CD14-positive monocyte (primary cell): ENCODE results near the gene TGDS. TPM values are rescaled to one million over a fixed set of nuclear protein-coding genes. Genes with fewer than 3 reads are reported as not detected.
A peak's percentile ranks its signal among the peaks of the same experiment; 100 is the strongest.

ENCODE experiments used
- DNase-seq, 3 donors: peaks; one replicate each; pipeline ENCODE4 v3.0.0-alpha.2; 2011 to 2022
- H2AFZ ChIP-seq: 2 replicates; pipeline ENCODE4 v1.6.0; 2012; ENCODE audit warnings: mild to moderate bottlenecking, low read depth, low read length, inconsistent platforms; ENCODE audit not compliant: insufficient read depth, poor library complexity, severe bottlenecking
- H3K27ac ChIP-seq, 2 donors: 1 replicate in 1 of 2; 2 replicates in 1 of 2; pipeline ENCODE4 v1.5.1; 2012 to 2013; ENCODE audit warnings: low read length in 2 of 2, control low read depth in 1 of 2, inconsistent platforms in 1 of 2, low read depth in 1 of 2, mild to moderate bottlenecking in 1 of 2
- H3K27me3 ChIP-seq, 2 donors: one replicate each; pipeline versions ENCODE4 v1.6.0 to v1.6.1; 2011 to 2013; ENCODE audit warnings: low read length in 2 of 2; ENCODE audit not compliant: control insufficient read depth in 2 of 2, insufficient read depth in 2 of 2
- H3K36me3 ChIP-seq, 2 donors: replicated peaks in 1 of 2; 1 replicate in 1 of 2; 2 replicates in 1 of 2; pipeline versions ENCODE4 v1.5.1 to v1.6.1; 2012 to 2013; ENCODE audit warnings: low read length in 2 of 2, control low read depth in 1 of 2, inconsistent platforms in 1 of 2, mild to moderate bottlenecking in 1 of 2; ENCODE audit not compliant: insufficient read depth in 2 of 2, control insufficient read depth in 1 of 2
- H3K4me1 ChIP-seq, 2 donors: 1 replicate in 1 of 2; 2 replicates in 1 of 2; pipeline versions ENCODE4 v1.5.1 to v1.6.1; 2012 to 2013; ENCODE audit warnings: low read length in 2 of 2, control low read depth in 1 of 2, inconsistent platforms in 1 of 2, mild to moderate bottlenecking in 1 of 2, moderate library complexity in 1 of 2; ENCODE audit not compliant: insufficient read depth in 2 of 2, control insufficient read depth in 1 of 2
- H3K4me2 ChIP-seq: replicated peaks from 2 replicates; pipeline ENCODE3; 2012; ENCODE audit warnings: low read length, moderate library complexity, mild to moderate bottlenecking; ENCODE audit not compliant: poor library complexity, severe bottlenecking; ENCODE audit errors: extremely low read depth
- H3K4me3 ChIP-seq, 3 experiments: fragments of 200-600 bp in 1 of 3; sonication (generic) in 1 of 3; replicated peaks in 1 of 3; 1 replicate in 2 of 3; 2 replicates in 1 of 3; pipeline ENCODE4 v1.5.1; 2011 to 2013; ENCODE audit warnings: low read length in 3 of 3, mild to moderate bottlenecking in 3 of 3, control low read depth in 2 of 3, low read depth in 2 of 3, inconsistent platforms in 1 of 3, moderate library complexity in 1 of 3
- H3K79me2 ChIP-seq: 2 replicates; pipeline ENCODE4 v1.6.0; 2012; ENCODE audit warnings: mild to moderate bottlenecking, control low read depth, inconsistent platforms, low read length, moderate library complexity; ENCODE audit not compliant: insufficient read depth
- H3K9ac ChIP-seq: 2 replicates; pipeline ENCODE4 v1.6.0; 2017; ENCODE audit warnings: low read length, mild to moderate bottlenecking; ENCODE audit not compliant: insufficient read depth, poor library complexity, severe bottlenecking
- H3K9me3 ChIP-seq, 2 donors: replicated peaks in 1 of 2; 1 replicate in 1 of 2; 2 replicates in 1 of 2; pipeline versions ENCODE4 v1.5.1 to v1.6.1; 2012 to 2013; ENCODE audit warnings: low read length in 2 of 2, control low read depth in 1 of 2; ENCODE audit not compliant: control insufficient read depth in 1 of 2, insufficient read depth in 1 of 2
- H4K20me1 ChIP-seq: 2 replicates; pipeline ENCODE4 v1.6.0; 2012; ENCODE audit warnings: mild to moderate bottlenecking, low read length, control low read depth, moderate library complexity; ENCODE audit not compliant: insufficient read depth
- H3K27ac Mint-ChIP-seq, 7 donors: one replicate each; pipeline ENCODE4 v1.8.0; 2020; ENCODE audit warnings: mild to moderate bottlenecking in 7 of 7, mixed read lengths in 7 of 7, moderate library complexity in 6 of 7, inconsistent platforms in 2 of 7
- H3K27me3 Mint-ChIP-seq, 3 donors: one replicate each; pipeline ENCODE4 v1.8.0; 2021 to 2022; ENCODE audit warnings: low read depth in 3 of 3, mild to moderate bottlenecking in 3 of 3, mixed read lengths in 3 of 3, moderate library complexity in 3 of 3, inconsistent platforms in 1 of 3
- H3K36me3 Mint-ChIP-seq, 2 donors: one replicate each; pipeline ENCODE4 v1.8.0; 2020; ENCODE audit warnings: mixed read lengths in 2 of 2, inconsistent platforms in 1 of 2, mild to moderate bottlenecking in 1 of 2
- H3K4me1 Mint-ChIP-seq: one replicate; pipeline ENCODE4 v1.8.0; 2020; ENCODE audit warnings: mild to moderate bottlenecking, mixed read lengths
- H3K4me3 Mint-ChIP-seq, 2 donors: one replicate each; pipeline ENCODE4 v1.8.0; 2020; ENCODE audit warnings: mild to moderate bottlenecking in 2 of 2, mixed read lengths in 2 of 2, moderate library complexity in 1 of 2
- H3K9me3 Mint-ChIP-seq, 7 donors: one replicate each; pipeline ENCODE4 v1.8.0; 2020 to 2022; ENCODE audit warnings: mixed read lengths in 7 of 7, mild to moderate bottlenecking in 6 of 7, moderate library complexity in 6 of 7, inconsistent platforms in 2 of 7
- WGBS: methylation state at CpG from one replicate; pipeline ENCODE4 v1.1.5; 2013; ENCODE audit warnings: missing lambda C conversion rate; ENCODE audit not compliant: insufficient coverage; 5-methylcytosine and 5-hydroxymethylcytosine counted together
- intact Hi-C, 2 donors: fragments of 100-400 bp; cut with micrococcal nuclease; formaldehyde crosslinking; loops; one replicate each; pipeline versions ENCODE4 v1.15.0 to v1.15.1; 2023
- polyA plus RNA-seq, 3 donors: library from polyadenylated mRNA; depleted of rRNA in 1 of 3; unstranded in 2 of 3; stranded (reverse) in 1 of 3; fragments of 300-500 nt in 2 of 3; fragments of >200 nt in 1 of 3; fragmentation: Illumina TruSeq in 2 of 3; gene quantifications; 1 replicate in 2 of 3; 2 replicates in 1 of 3; pipeline ENCODE4 v1.2.3, GENCODE V29; 2012 to 2021
- TF ChIP-seq, protein P1 (sequence below): fragments of 200-600 bp; IDR thresholded peaks from one replicate; pipeline ENCODE4 v1.8.0; 2022; ENCODE audit warnings: antibody characterized with exemption, mild to moderate bottlenecking

Gene TGDS
- polyA plus RNA-seq, 3 donors, result 5.2 to 6.8 (median 5.6) TPM

DNA sequence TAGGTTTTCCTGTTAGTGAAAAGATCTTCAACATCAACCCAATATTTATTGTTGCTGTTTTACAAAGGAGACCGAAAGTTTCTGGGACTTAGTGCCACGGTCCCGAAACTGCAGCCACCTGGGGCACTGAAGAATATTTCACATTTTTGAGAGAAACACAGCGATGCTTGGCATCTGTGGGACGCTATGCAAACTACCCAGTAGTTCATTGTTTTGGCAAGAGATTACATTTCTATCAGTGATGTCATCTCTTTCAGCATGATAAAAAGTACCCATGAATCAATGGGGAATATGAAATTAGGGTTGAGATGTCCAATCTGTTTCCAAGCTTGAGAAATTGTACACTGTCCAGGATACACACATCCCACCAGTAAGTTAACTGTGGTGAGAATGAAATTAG is 43.9 kb downstream of the TGDS start:
- Histone ChIP-seq H2AFZ (no peak overlapping the region), H3K36me3 (no peaks in the 10 kb centered on the region), H4K20me1 (no peaks in the 10 kb centered on the region), H3K27me3 (peaks cover 3 to 14% of the 10 kb centered on the region in 2 donors), H3K4me3 (no peak overlapping the region), H3K9ac (no peak overlapping the region), H3K9me3 (no peaks in the 10 kb centered on the region), H3K79me2 (no peaks in the 10 kb centered on the region), H3K4me1 (peaks cover 13 to 26% of the 10 kb centered on the region in 2 donors), H3K27ac (no peak overlapping the region), H3K4me2 (no peak overlapping the region)
- no peak for DNase-seq
- H3K36me3 Mint-ChIP-seq, result no peaks in the 10 kb centered on the region
- WGBS, result 88% methylated on average over 4 of the region's 5 CpGs
- no peak overlapping the region for H3K27ac Mint-ChIP-seq
- no peaks in the 10 kb centered on the region for H3K9me3 Mint-ChIP-seq
- peaks cover 24 to 26% (median 25%) of the 10 kb centered on the region in 3 donors for H3K27me3 Mint-ChIP-seq
- H3K4me3 Mint-ChIP-seq, result no peak overlapping the region
- intact Hi-C loops, result no loop called here
- TF ChIP-seq, protein P1, sequence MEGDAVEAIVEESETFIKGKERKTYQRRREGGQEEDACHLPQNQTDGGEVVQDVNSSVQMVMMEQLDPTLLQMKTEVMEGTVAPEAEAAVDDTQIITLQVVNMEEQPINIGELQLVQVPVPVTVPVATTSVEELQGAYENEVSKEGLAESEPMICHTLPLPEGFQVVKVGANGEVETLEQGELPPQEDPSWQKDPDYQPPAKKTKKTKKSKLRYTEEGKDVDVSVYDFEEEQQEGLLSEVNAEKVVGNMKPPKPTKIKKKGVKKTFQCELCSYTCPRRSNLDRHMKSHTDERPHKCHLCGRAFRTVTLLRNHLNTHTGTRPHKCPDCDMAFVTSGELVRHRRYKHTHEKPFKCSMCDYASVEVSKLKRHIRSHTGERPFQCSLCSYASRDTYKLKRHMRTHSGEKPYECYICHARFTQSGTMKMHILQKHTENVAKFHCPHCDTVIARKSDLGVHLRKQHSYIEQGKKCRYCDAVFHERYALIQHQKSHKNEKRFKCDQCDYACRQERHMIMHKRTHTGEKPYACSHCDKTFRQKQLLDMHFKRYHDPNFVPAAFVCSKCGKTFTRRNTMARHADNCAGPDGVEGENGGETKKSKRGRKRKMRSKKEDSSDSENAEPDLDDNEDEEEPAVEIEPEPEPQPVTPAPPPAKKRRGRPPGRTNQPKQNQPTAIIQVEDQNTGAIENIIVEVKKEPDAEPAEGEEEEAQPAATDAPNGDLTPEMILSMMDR, result no peak
- H3K4me1 Mint-ChIP-seq, result peaks cover 21% of the 10 kb centered on the region

GRCh38 chr13:94550062-94550738 is 45.8 kb downstream of the TGDS start:
- H3K36me3 Mint-ChIP-seq, result no peaks in the 10 kb centered on the region
- peak overlapping the region in 2 of 7 donors; percentile 82 to 87 for H3K27ac Mint-ChIP-seq
- Histone ChIP-seq H3K4me2 (peak overlapping the region; percentile 96), H3K4me1 (peaks cover 13 to 26% of the 10 kb centered on the region in 2 donors), H3K36me3 (no peaks in the 10 kb centered on the region), H4K20me1 (no peaks in the 10 kb centered on the region), H3K9me3 (no peaks in the 10 kb centered on the region), H3K4me3 (peak overlapping the region; percentile 56 to 95 (median 72)), H3K79me2 (no peaks in the 10 kb centered on the region), H3K27ac (no peak overlapping the region), H3K27me3 (peaks cover 3 to 14% of the 10 kb centered on the region in 2 donors), H3K9ac (peak overlapping the region; percentile 78), H2AFZ (peak overlapping the region; percentile 99)
- intact Hi-C loops, result no loop called here
- peak in 1 of 3 donors; percentile 16 for DNase-seq
- 4% methylated on average over 12 of the region's 21 CpGs for WGBS
- H3K9me3 Mint-ChIP-seq, result peaks cover 0 to 3% (median 0%) of the 10 kb centered on the region in 7 donors
- TF ChIP-seq, protein P1, result no peak
- H3K4me1 Mint-ChIP-seq, result peaks cover 21% of the 10 kb centered on the region
- H3K27me3 Mint-ChIP-seq, result peaks cover 21 to 26% (median 24%) of the 10 kb centered on the region in 3 donors
- H3K4me3 Mint-ChIP-seq, result peak overlapping the region; percentile 95 to 96
